NCI-H774 (cell line): ENCODE results near the gene VMAC.
"Not testable (repeated sequence)": the region's sequence is repeated elsewhere in the genome, so short reads cannot be mapped to it uniquely, and the experiment has no call there.

Experiments used
- DNase-seq: peaks from one replicate; lab custom pipeline; 2025; lab: John Stamatoyannopoulos, UW

The VMAC gene

DNA sequence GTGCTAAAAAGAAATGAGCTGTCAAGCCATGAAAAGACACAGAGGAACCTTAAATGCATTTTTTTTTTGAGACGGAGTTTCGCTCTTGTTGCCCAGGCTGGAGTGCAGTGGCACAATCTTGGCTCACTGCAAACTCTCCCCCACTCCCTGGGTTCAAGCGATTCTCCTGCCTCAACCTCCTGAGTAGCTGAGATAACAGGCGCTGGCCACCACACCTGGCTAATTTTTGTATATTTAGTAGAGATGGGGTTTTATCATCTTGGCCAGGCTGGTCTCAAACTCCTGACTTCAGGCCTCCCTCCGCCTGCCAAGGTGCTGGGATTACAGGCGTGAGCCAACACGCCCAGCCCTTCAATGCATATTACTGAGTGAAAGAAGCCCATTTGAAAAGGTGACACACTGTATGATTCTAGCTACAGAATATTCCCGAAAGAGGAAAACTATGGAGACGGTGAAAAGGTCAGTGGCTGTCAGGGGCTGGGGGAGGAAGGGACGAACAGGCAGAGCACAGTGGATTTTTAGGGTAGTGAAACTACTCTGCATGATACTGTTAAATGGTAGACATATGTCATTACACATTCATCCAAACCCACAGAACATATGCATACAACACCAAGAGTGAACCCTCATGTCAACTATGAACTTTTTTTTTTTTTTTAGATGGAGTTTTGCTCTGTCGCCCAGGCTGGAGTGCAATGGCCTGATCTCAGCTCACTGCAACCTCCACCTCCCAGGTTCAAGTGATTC lies 20.4 kb upstream of the VMAC start:
- DNase-seq = not testable (repeated sequence)

DNA sequence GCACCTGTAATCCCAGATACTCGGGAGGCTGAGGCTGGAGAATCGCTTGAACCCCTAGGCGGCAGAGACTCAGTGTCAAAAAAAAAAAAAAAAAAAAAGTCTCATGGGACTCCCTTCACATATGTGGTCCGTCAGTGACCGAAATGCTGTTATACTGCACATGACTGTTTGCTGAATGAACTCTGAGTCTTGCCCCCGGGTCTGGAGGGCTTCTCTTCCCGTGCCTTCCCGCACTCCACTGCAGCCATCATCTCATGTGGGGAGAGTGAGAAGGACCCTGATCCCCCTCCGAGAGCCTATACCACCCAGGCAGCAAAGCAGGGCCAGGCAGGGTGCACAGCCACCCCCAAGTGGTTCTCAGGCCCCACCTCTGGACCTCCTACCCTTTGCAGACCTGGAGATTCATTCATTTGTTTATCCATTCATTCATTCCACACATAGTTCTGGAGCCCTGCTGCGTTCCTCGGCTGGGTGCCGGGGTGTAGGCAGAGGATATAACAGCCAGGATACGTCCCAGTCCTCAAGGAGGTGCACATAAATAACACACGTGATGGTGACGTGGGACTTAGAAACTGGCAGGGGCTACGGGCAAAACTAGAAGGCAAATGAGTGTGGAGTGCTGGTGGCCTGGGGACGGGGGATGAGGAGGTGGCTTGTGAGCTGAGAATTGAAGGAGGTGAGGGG lies 15.2 kb upstream of the VMAC start:
- no peak for DNase-seq

DNA sequence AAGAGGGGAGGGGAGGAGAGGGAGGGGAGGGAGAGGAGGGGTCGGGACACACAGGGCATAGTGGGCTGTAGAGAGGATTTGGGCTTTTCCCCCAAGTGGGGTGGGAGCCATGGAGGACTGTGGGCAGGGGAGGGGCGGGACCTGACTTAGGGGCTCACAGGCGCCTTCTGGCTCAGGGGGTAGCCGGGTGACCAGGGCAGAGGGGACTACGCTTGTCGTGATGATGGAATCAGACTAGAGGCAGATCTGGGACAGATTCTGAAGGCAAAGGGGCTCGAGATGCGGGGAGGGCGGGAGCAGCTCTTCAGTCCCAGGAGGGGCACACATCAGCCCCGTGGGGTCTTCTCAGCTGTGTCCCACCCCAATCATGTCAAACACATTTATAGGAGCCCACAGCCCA lies 14.6 kb upstream of the VMAC start:
- no peak for DNase-seq

DNA sequence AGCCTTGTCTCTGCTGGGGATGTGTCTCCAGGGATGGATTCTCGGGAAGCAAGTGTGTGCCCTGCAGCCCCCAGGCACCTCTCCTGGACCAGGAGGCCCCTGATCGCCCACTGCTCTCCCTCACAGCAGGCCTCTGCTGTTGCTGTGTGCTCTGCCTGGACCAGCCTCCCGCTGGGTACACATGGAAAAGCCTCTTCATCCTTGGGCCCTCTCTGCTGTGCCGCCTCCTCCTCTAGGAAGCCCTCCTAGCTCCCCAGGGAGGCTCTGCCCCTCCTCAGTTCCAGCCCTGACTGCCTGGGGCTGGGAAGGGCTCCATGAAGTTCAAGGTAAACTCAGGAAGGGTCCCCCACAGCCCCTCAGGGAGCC lies 13.1 kb upstream of the VMAC start:
- no peak for DNase-seq

DNA sequence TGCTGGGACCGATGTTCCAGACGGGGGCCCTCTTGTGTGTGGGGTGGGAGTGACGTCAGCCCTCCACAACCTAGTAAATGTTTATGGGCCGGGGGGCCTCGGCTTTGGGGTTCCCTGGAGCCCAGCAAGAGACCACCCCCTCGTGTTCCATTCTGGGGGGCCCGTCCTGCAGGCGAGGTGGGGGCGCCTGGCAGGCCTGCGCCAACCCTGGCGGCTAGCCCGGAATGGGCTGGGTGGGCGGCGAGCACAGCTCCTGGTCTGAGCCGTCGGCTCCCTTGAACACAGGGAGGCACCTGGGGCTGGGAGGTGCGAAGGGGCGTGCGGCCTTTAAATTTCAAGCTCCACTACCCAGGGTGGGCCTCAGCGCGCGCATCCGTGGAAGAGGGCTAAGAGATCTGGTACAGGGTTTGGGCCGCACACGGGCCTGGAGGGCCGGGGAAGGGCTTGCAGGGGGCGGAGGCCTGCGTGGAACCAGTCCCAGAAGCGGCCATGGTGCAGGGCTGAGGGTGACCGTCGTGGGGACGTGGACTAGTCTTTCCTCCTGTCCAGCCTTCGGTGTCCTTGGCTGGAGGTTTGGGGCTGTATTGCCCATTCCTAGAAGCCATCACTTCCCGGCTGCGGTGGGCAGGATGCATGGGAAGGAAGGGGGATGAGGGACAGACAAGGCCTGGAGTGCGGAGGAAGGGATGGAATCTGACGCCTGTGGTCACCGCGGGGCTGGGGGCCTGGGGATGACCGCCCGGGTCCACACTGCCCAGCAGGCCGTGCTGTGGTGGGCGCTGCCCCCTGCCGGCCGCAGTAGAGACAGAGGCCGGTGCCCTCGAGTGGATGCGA lies 12.5 kb upstream of the VMAC start:
- no peak for DNase-seq

DNA sequence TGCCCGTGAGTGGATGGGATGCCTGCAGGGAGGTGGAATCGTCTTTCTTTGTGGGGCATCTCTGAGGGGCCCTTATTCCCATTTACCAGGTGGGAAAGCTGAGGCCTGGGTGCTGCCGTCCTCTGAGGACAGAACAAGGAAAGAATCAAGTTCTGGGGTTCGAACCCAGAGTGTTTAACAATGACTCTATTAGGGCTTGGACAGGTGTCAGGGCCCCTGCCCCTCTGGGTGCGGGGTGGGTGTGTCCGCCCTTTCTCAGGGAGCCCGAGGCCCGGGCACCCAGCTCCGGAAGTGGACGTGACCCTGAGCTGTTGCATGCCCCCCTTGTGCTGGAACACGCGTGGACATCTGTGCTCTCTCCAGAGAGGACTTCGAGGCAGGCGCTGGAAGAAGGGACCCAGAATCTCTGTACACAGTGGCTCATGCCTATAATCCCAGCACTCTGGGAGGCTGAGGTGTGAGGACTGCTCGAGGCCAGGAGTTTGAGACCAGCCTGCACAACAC lies 11.8 kb upstream of the VMAC start:
- no peak for DNase-seq

DNA sequence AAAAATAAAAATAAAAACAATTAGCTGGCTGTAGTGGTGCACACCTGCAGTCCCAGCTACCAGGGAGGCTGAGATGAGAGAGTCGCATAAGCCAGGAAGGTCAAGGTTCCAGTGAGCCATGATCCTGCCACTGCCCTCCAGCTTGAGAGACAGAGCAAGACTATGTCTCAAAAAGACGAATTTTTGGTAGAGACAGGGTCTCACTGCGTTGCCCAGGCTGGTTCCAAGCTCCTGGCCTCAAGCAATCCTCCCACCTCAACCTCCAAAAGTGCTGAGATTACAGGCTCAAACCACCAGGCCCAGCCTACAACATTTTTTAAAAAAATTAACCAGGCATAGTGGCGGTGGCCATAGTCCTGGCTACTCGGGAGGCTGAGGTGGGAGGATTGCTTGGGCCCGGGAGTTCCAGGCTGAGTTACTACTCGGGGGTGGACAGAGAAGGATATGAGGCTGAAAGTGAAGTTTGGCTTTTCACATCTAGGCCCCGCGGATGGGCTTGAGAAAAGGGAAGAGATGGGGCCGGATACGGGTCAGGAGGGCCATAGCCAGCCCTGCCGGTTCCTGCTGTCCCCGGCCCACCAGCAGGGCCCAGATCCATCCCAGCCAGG lies 11.3 kb upstream of the VMAC start:
- DNase-seq = no peak

DNA sequence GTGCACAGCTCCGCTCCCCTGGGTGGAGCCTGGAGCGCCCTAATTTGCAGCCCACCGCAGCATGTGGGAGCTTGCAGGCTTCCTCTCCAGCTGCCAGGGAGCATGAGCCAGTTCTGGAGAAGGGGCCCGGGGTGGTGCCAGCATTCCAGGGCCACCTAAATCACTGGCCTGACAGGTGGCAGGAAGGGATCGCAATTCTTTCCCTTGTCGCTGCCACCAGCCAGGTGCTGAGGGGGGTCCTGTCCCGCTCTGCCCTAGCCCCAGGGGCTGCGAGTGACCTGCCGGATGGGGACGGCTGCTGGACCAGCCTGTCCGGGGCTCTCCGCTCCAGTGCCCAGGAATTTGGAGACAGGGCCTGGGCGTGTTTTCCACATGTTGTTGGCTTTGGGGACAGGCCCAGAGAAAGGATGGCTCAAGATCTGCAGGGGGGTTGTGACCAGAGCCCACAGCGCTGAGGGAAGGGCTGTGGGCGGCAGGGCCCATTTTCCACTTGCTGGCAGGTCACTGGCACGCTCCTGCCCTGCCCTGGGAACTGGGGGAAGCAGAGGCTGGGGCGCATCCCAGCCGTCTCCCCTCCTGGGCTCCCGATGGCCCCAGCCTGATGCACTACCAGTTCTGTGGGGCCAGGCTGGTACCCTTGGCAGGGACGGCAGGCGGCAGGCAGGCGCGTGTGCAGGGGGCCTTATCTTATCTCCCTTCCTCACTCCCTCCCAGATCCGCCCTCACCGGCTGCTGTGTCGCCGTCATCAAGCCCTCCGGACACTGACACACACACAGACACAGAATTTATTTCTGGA lies 10.6 kb upstream of the VMAC start:
- DNase-seq = no peak

DNA sequence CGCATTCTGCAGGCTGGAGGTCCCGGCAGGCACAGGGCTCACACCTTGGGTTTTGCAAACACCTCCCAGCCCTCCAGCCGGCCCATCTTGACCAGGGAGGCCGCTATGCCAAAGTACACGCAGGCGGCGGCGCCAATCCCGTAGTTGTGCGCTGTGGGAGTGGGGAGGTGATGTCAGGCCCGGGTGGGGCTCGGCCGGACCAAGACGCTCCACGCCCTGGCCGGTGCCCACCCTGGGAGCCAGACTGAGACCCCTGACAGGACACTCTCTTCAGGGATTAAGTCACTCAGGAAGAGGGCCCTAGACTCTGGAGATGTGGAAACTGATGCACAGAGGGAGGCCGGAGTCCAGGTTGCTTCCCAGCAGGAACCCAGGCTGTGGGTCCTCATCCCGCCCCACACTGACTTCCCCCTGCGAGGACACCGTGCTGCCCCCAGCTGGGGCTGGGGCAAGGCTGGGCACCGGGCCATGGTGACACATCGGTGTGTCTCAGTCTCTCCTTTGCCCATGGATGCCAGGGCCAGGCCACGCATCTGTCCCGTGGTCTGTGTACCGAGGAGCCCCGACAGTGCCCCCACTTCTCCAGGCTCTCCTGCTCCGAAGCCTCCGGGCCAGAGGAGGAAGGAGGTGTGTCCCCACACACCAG lies 9.8 kb upstream of the VMAC start:
- DNase-seq = no peak

DNA sequence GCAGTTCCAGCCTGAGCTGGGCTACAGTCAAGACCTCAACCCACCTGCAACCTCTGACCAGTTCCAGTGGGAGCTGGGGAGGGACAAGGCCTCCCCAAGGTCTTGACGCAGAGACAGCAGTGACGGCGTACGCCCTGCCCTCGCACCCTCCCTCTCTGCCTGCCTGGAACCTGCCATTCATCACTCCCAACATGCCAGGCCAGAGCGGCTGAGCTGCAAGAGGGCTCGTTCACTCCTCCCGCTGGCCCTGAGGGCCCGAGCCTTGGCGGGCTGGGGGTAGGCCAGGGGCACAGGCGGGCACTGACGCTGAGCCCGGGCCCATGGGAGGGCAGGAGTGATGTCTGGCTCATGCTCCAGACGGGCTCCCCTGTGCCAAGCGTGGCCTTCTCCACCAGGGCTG lies 9.3 kb upstream of the VMAC start:
- DNase-seq = no peak

DNA sequence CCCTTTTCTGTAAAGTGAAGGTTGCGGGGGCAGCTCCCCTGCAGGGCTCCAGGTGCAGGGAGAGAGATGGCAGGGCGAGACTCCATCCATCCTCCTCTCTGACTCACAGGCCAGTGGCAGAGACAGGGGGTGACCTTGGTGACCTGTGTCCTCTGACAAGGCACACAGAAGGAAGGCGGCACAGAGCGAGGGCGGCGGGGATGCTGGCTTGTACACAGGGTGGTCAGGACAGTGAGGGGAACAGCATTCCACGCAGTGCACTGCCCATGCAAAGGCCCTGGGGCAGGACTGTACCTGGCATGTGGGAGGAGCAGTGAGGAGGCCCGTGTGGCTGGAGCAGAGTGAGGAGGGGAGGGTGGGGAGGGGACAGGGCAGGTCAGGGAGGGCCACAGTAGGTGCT lies 8.8 kb upstream of the VMAC start:
- no peak for DNase-seq

DNA sequence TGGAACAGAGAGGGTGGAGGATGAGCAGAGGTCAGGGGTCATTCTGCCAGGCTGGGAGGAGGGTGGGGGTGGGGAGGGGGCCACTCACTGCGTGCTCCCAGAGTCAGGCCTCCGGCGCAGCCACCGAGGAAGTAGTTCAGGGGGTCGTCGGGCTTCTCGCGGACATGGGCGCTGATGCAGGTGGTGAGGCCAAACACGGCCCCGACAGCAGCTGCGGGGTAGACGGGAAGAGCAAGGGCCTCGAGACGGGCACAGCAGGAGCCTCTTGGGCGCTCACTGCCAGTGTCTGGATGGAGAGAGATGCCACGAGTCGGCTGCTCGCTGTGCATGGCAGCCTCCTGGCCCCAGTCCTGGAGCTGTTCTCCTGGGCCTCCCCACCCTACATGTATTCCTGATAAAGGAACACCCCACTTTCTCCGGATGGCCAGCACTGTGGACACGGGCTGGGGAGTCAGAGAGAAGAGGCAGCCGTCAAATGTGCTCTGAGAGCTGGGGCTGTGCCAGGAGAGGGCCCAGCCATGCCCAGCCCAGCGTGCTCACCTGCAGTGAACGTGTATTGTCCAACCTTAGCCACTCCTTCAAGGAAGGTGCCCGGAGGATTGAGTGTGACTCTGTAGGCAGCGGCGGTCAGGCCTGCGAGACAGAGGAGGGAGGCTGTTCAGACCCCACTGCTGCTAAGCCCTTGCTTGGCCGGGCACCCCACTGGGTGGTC lies 8.2 kb upstream of the VMAC start:
- DNase-seq = no peak

DNA sequence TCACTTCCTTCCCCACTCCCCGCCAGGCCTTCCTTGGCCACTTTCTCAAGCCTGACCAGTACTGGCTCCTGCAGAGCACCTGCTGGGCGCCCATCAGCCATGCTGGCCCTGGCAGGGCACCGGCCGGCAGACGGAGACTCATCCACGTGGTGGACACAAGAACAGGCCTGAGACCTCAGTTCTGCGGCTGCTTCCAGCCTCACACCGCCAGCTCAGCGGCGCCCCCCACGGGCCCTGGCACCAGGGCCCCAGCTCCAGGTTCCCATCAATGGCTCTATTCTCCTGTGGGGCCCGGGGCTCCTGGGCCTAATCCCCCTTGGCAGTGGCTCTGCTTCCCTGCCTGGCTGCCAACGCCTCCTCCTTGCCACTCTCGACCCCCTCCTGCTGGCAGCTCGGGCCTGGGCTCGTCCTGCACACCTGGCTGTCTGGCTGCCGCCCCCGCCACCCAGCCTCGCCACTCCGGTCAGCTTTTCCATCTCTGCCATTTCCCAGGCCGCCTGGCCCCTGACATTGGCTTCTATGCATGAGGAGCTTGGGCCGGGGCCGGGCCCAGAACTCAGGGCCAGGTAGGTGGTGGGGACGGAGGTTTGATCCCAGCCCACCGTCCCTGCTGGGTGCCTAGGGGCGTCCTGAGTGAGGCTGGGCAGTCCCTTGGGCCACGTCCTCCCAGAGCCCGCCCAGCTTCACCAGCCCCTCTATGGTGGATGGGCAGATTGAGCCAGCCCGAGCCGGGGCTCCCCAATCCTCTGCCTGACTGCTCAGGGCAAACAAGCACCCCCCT lies 7.3 kb upstream of the VMAC start:
- DNase-seq = no peak

DNA sequence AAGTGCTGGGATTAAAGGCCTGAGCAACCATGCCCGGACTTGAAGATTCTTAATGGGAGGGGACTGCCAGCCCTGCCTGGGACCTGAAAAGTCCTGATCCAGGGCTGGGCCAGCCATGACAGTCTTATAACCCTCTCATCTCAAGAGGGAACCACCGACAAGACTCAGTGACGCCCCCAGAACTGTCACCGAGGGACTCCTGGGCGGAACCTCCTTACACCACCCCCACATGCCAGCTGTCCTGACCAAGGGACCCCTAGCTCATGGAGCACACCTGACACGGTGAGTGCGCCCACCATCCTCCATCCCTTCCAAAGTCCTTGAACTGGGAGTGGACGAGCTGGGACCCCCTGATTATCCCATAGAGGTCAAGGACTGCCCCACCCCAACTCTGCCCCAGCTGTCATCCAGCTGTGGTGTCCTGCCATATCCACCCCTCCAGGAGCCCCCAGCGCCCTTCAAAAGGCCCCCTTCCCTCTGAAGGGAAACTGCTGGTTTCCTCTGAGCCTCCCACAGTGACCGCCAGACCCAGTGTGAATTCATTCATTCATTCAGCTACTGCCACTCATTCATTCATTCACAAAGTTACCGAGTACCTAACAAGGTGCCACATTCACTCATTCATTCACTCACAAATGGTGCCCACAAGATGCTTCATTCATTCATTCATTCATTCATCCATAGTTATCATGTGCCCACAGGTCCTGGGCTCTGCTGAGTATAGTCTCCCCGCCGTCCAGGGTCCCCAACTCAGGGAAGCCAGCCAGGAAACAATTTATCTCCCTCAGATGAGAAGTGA lies 4.7 kb upstream of the VMAC start:
- DNase-seq = no peak

DNA sequence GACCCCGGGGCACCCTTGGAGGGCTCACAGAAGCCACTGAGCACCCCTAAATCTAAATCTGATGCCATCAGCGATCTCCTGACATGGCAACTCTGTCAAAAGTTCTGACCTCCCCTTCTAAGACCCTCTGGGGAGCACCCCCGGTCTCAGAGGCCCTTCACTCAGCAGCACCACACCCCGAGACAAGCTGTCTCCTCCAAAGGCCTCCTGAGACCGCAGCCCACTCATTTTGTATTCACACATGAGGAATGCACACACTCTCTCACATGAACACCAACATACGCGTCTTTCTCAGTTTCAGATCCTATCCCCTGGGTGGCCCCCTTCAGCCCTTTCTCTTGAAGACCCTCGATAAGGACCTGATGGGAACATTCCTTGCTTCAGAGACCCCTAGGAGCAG lies 3.7 kb upstream of the VMAC start:
- DNase-seq = no peak

DNA sequence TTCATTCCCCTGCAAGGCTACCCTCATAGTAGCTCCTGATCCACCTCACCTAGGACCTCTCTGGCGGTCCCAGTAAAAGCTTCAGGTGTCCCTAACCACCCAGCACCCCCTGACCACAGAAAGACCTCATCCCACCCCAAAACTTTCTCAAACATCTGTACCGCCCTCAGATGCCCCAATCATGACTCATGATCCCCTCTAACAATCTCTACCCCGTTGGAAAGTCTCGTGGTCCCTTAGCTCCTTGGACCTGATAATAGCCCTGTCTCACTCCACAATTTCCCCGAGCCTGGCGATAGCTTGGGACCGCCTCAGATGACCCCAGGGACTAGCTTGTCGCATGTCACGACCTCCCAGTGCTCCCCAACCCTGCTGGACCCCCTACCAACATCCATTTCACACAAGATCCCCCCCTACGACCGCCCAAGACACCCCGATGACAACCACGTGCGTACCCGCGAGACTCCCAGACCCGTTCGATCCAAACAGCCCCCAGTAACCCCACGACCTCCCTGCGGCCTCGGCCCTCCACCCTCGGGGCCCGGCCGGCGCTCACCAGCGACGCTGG lies 1.5 kb upstream of the VMAC start:
- DNase-seq = no peak

DNA sequence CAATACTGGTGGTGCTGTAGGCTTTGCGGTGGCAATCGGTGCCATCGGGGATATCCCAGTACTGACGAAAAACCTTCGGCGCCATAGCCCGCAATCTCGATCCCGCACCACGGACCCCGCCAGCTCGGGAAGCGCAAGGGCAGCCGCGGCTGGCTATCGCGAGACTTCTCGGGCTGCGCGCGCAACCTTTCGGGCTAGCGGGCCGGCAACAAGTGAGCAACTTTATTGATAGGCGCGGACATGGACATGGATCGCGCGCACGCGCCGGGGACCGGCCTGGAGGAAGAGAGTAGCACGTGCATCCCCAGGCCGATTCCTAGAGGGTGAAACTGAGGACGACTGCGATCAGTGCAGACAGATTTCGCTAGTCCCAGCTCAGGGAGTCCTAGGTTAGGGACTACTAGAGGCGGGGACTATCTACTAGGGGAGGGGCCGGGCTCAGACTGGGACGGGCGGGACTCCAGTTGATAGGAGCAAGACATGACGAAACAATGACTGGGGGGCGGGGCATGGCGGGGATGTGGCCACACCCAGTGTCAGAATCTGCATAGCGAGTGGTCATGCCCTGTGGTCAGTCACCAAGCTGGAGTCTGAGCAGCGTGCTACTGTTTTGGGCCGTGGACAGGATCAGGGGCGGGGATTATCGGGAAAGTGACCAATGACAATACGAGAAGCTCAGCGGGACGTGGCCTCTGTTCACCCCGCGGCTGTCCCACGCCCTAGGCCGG lies 884 bp upstream of the VMAC start, which contains the start of gene NDUFA11:
NDUFA11 (minus strand) TSS at position 167 of the 728 bp plus-strand sequence; CDS start at position 85, 82 bp downstream.
- DNase-seq = peak; percentile 92
